IMR-90 (cell line): ENCODE results near the gene KCNMA1. TPM values are rescaled to one million over a fixed set of nuclear protein-coding genes. Genes with fewer than 3 reads are reported as not detected.

Experiments used
- ATAC-seq: fragments of 200-7000 bp; cut with Tn5 transposase; 2 replicates; pipeline ENCODE4 v1.9.1; 2020; ENCODE audit warnings: low read depth, mild to moderate bottlenecking, moderate library complexity
- BruUV-seq: library from RNA; stranded (reverse); fragments of 400-500 nt; replicated peaks from 2 replicates; lab custom pipeline; 2021; lab: Mats Ljungman, UMichigan
- CTCF ChIA-PET: fragments of 300-600 bp; formaldehyde crosslinking; extraction: SDS; loops from one replicate; lab custom pipeline; 2021; ENCODE audit warnings: antibody characterized with exemption; lab: Yijun Ruan, JAX
- POLR2A ChIA-PET: fragments of 300-600 bp; sonication (Branson Sonifier 250); formaldehyde crosslinking; loops from one replicate; lab custom pipeline; 2022; ENCODE audit warnings: antibody characterized with exemption; ENCODE audit not compliant: unreplicated experiment; lab: Charles Lee
- DNase-seq: peaks from one replicate; pipeline ENCODE4 v3.0.0; 2013
- H2AFZ ChIP-seq: replicated peaks from 2 replicates; pipeline ENCODE3; 2013; ENCODE audit warnings: low read length, mild to moderate bottlenecking; ENCODE audit not compliant: poor library complexity
- H2AK5ac ChIP-seq: 2 replicates; pipeline ENCODE4 v1.6.1; 2013; ENCODE audit warnings: low read depth, low read length, inconsistent platforms
- H2AK9ac ChIP-seq: replicated peaks from 2 replicates; pipeline ENCODE3; 2013; ENCODE audit warnings: mild to moderate bottlenecking, low read depth, low read length, moderate library complexity; ENCODE audit not compliant: poor library complexity
- H2BK120ac ChIP-seq: 2 replicates; pipeline ENCODE4 v1.6.1; 2013; ENCODE audit warnings: low read depth, low read length, inconsistent platforms
- H2BK15ac ChIP-seq: 3 replicates; pipeline ENCODE4 v1.6.1; 2013; ENCODE audit warnings: low read depth, low read length, inconsistent platforms
- H2BK20ac ChIP-seq: 2 replicates; pipeline ENCODE4 v1.6.1; 2013; ENCODE audit warnings: low read depth, mild to moderate bottlenecking, inconsistent platforms, low read length, moderate library complexity
- H2BK5ac ChIP-seq: 2 replicates; pipeline ENCODE4 v1.6.1; 2013; ENCODE audit warnings: mild to moderate bottlenecking, low read depth, low read length, inconsistent platforms; ENCODE audit not compliant: poor library complexity, severe bottlenecking
- H3K14ac ChIP-seq: replicated peaks from 2 replicates; pipeline ENCODE4 v1.6.1; 2013; ENCODE audit warnings: low read depth, low read length, inconsistent platforms
- H3K18ac ChIP-seq: 2 replicates; pipeline ENCODE4 v1.6.1; 2013; ENCODE audit warnings: low read depth, low read length, control low read depth
- H3K23ac ChIP-seq: 2 replicates; pipeline ENCODE4 v1.6.1; 2013; ENCODE audit warnings: low read depth, low read length, inconsistent platforms
- H3K27ac ChIP-seq: 2 replicates; pipeline ENCODE4 v1.5.1; 2013; ENCODE audit warnings: mild to moderate bottlenecking, control low read depth, low read length; ENCODE audit not compliant: insufficient read depth
- H3K27me3 ChIP-seq: 2 replicates; pipeline ENCODE4 v1.6.1; 2013; ENCODE audit warnings: low read length; ENCODE audit not compliant: control insufficient read depth, insufficient read depth
- H3K36me3 ChIP-seq: 2 replicates; pipeline ENCODE4 v1.6.1; 2013; ENCODE audit warnings: low read length, mixed read lengths; ENCODE audit not compliant: control insufficient read depth, insufficient read depth
- H3K4ac ChIP-seq: 2 replicates; pipeline ENCODE4 v1.6.1; 2013; ENCODE audit warnings: low read depth, low read length, inconsistent platforms
- H3K4me1 ChIP-seq: 2 replicates; pipeline ENCODE4 v1.6.1; 2013; ENCODE audit warnings: low read length, mixed read lengths; ENCODE audit not compliant: control insufficient read depth, insufficient read depth
- H3K4me2 ChIP-seq: 2 replicates; pipeline ENCODE4 v1.6.1; 2013; ENCODE audit warnings: low read depth, mild to moderate bottlenecking, control low read depth, low read length, moderate library complexity
- H3K4me3 ChIP-seq: 2 replicates; pipeline ENCODE4 v1.5.1; 2013; ENCODE audit warnings: low read depth, mild to moderate bottlenecking, control low read depth, low read length, moderate library complexity; ENCODE audit not compliant: insufficient read depth
- H3K56ac ChIP-seq: 2 replicates; pipeline ENCODE4 v1.6.1; 2013; ENCODE audit warnings: low read length, inconsistent platforms; ENCODE audit not compliant: insufficient read depth; ENCODE audit errors: extremely low read depth
- H3K79me1 ChIP-seq, 2 experiments: 2 replicates each; pipeline ENCODE4 v1.6.1; 2013; ENCODE audit warnings: low read length in 2 of 2, inconsistent platforms in 1 of 2, low read depth in 1 of 2
- H3K9ac ChIP-seq: 2 replicates; pipeline ENCODE4 v1.6.1; 2013; ENCODE audit warnings: low read depth, low read length, control low read depth
- H3K9me1 ChIP-seq: 2 replicates; pipeline ENCODE4 v1.6.1; 2013; ENCODE audit warnings: low read length, inconsistent platforms; ENCODE audit not compliant: insufficient read depth
- H3K9me3 ChIP-seq: 2 replicates; pipeline ENCODE4 v1.6.1; 2013; ENCODE audit warnings: low read length; ENCODE audit not compliant: control insufficient read depth, insufficient read depth
- H4K20me1 ChIP-seq: 2 replicates; pipeline ENCODE4 v1.6.1; 2013; ENCODE audit warnings: low read length, inconsistent platforms; ENCODE audit not compliant: insufficient read depth
- H4K5ac ChIP-seq: 2 replicates; pipeline ENCODE4 v1.6.1; 2013; ENCODE audit warnings: mild to moderate bottlenecking, low read depth, low read length, control low read depth
- H4K8ac ChIP-seq, 2 experiments: 2 replicates each; pipeline ENCODE4 v1.6.1; 2013; ENCODE audit warnings: low read depth in 2 of 2, low read length in 2 of 2, control low read depth in 1 of 2, inconsistent platforms in 1 of 2
- H4K91ac ChIP-seq: 2 replicates; pipeline ENCODE4 v1.6.1; 2013; ENCODE audit warnings: low read depth, low read length, inconsistent platforms; ENCODE audit not compliant: insufficient read depth
- POLR2A ChIP-seq: IDR thresholded peaks from 2 replicates; pipeline ENCODE4 v1.6.1; 2012; ENCODE audit warnings: mild to moderate bottlenecking, low read depth, low read length
- RFX5 ChIP-seq: IDR thresholded peaks from 2 replicates; pipeline ENCODE4 v1.8.0; 2012; ENCODE audit warnings: low read depth, mild to moderate bottlenecking, low read length, moderate library complexity
- WGBS, 2 experiments: methylation state at CpG; one replicate each; pipeline versions ENCODE4 v1.1.5 to v1.1.7; 2013; ENCODE audit warnings: missing lambda C conversion rate in 2 of 2; ENCODE audit not compliant: insufficient read length in 1 of 2; ENCODE audit errors: extremely low coverage in 2 of 2; 5-methylcytosine and 5-hydroxymethylcytosine counted together
- dilution Hi-C: fragments of 300-500 bp; cut with HindIII; formaldehyde crosslinking; loops from one replicate; pipeline ENCODE4 v1.14.3; 2018; ENCODE audit warnings: low sequenced_read_pairs; ENCODE audit not compliant: unreplicated experiment
- in situ Hi-C: fragments of 300-500 bp; cut with MboI; formaldehyde crosslinking; loops from 3 replicates; pipeline ENCODE4 v1.14.3; 2019; ENCODE audit warnings: low sequenced_read_pairs, inconsistent platforms, mixed read lengths
- intact Hi-C: fragments of 100-400 bp; cut with micrococcal nuclease; formaldehyde crosslinking; loops from 2 replicates; pipeline ENCODE4 v1.10.0; 2022
- polyA plus RNA-seq, 3 experiments: library from polyadenylated mRNA; depleted of rRNA; stranded (reverse); fragments of >200 nt; gene quantifications; 2 replicates each; pipeline ENCODE4 v1.2.3, GENCODE V29; 2012; ENCODE audit warnings: low replicate concordance in 1 of 3
- total RNA-seq: library from RNA; depleted of rRNA; stranded (reverse); fragments of >200 nt; gene quantifications from 2 replicates; pipeline ENCODE4 v1.2.3, GENCODE V29; 2012

The KCNMA1 gene
- total and polyA plus RNA-seq, 2 of the 4 experiments (the other 2 are of a cell fraction), result 25.6 to 29.6 TPM

DNA sequence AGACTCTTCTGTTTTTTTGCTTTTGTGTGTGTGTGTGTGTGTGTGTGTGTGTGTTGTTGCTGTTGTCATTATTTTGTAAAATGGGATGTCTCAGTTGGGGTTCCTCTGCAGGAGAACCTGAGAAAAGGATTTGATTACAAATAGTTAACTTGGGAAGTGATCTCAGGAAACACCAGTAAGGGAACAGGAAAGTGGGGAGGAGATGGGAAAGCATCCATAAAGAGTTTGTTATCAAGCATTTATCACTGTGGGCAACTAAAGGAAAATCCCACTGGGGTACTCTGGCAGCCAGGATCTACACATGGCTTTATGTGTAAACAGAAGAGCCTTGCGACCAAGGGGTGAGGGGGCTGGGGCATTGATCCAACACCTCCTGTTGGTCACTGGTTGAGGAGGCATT lies 485.4 kb downstream of the KCNMA1 start:
- TF ChIP-seq POLR2A (no peak), RFX5 (no peak)
- Histone ChIP-seq H4K5ac (no peak overlapping the region), H3K9me1 (peaks cover 7% of the 10 kb centered on the region; the same call in 1 of the 2 replicates), H3K9ac (no peak overlapping the region), H3K4me3 (no peak overlapping the region), H3K36me3 (no peaks in the 10 kb centered on the region; the same call in 1 of the 2 replicates), H2BK20ac (no peak overlapping the region), H3K4ac (no peak overlapping the region), H3K56ac (no peak overlapping the region), H2AK5ac (no peak overlapping the region), H2BK120ac (no peak overlapping the region), H2BK15ac (no peak overlapping the region), H3K9me3 (no peaks in the 10 kb centered on the region), H2AK9ac (no peak overlapping the region), H3K79me1 (no peaks in the 10 kb centered on the region), H2BK5ac (no peak overlapping the region), H3K18ac (no peak overlapping the region), H3K23ac (no peak overlapping the region), H4K91ac (no peak overlapping the region), H3K27me3 (no peaks in the 10 kb centered on the region; the same call in 1 of the 2 replicates), H3K4me1 (peaks cover 5% of the 10 kb centered on the region), H4K8ac (no peak overlapping the region), H3K14ac (no peak overlapping the region), H3K27ac (no peak overlapping the region), H3K4me2 (no peak overlapping the region), H4K20me1 (no peaks in the 10 kb centered on the region), H2AFZ (no peak overlapping the region)
- BruUV-seq, result no TSS peak
- intact Hi-C loops (no loop called here), dilution Hi-C loops (no loop called here), in situ Hi-C loops (no loop called here)
- DNase-seq (no peak), ATAC-seq (no peak)
- no CpG with 5 or more reads among the region's 1 CpG for WGBS, 2 experiments
- POLR2A ChIA-PET, result no interaction called here
- CTCF ChIA-PET, result no interaction called here
